B cell (primary cell): ENCODE measurements around the gene FUOM. TPM values are rescaled to one million over a fixed set of nuclear protein-coding genes. Genes with fewer than 3 reads are reported as not detected.

Experiments
- ATAC-seq: fragments of 200-7000 bp; cut with Tn5 transposase; one replicate; pipeline ENCODE4 v1.10.0; 2021; ENCODE audit warnings: low read depth, mild to moderate bottlenecking, moderate number of reproducible peaks, moderate library complexity
- CTCF ChIA-PET: fragments of 350-600 bp; sonication (Branson Sonifier 250); formaldehyde crosslinking; loops from one replicate; lab custom pipeline; 2021; ENCODE audit warnings: antibody characterized with exemption, inconsistent platforms; lab: Charles Lee
- POLR2A ChIA-PET: fragments of 350-600 bp; sonication (Branson Sonifier 250); formaldehyde crosslinking; loops from one replicate; lab custom pipeline; 2021; ENCODE audit warnings: antibody characterized with exemption; lab: Charles Lee
- DNase-seq: peaks from one replicate; pipeline ENCODE4 v3.0.0; 2013
- H2AFZ ChIP-seq: 2 replicates; pipeline ENCODE4 v1.6.1; 2012; ENCODE audit warnings: mild to moderate bottlenecking, low read depth, low read length; ENCODE audit not compliant: insufficient read depth, poor library complexity, severe bottlenecking
- H3K27ac ChIP-seq, 2 donors: 1 replicate in 1 of 2; 2 replicates in 1 of 2; pipeline ENCODE4 v1.5.1; 2012 to 2013; ENCODE audit warnings: low read length in 2 of 2, mild to moderate bottlenecking in 2 of 2, moderate library complexity in 1 of 2
- H3K27me3 ChIP-seq, 4 experiments: fragments of 200-600 bp in 1 of 4; sonication (generic) in 1 of 4; replicated peaks in 1 of 4; 1 replicate in 2 of 4; 2 replicates in 2 of 4; pipeline versions ENCODE4 v1.6.1 to v1.7.0; 2013 to 2016; ENCODE audit warnings: low read length in 3 of 4, mild to moderate bottlenecking in 2 of 4, mixed read lengths in 1 of 4, moderate library complexity in 1 of 4; ENCODE audit not compliant: insufficient read depth in 4 of 4, control insufficient read depth in 3 of 4; ENCODE audit errors: control extremely low read depth in 1 of 4
- H3K36me3 ChIP-seq, 2 experiments: replicated peaks in 1 of 2; 1 replicate in 1 of 2; 2 replicates in 1 of 2; pipeline versions ENCODE4 v1.6.1 to v1.7.1; 2013; ENCODE audit warnings: low read length in 1 of 2; ENCODE audit not compliant: insufficient read depth in 2 of 2, control insufficient read depth in 1 of 2; ENCODE audit errors: control extremely low read depth in 1 of 2, extremely low read depth in 1 of 2
- H3K4me1 ChIP-seq, 2 donors: fragments of 200-600 bp in 1 of 2; sonication (generic) in 1 of 2; 1 replicate in 1 of 2; 2 replicates in 1 of 2; pipeline versions ENCODE4 v1.5.1 to v1.6.1; 2013 to 2017; ENCODE audit warnings: low read length in 2 of 2; ENCODE audit not compliant: control insufficient read depth in 2 of 2, insufficient read depth in 2 of 2
- H3K4me2 ChIP-seq: replicated peaks from 2 replicates; pipeline ENCODE3; 2012; ENCODE audit warnings: mild to moderate bottlenecking, low read depth, low read length; ENCODE audit not compliant: poor library complexity, severe bottlenecking
- H3K4me3 ChIP-seq, 5 experiments: fragments of 200-600 bp in 1 of 5; sonication (generic) in 1 of 5; 1 replicate in 3 of 5; 2 replicates in 2 of 5; pipeline versions ENCODE4 v1.5.1 to v1.7.0; 2011 to 2016; ENCODE audit warnings: low read length in 4 of 5, mild to moderate bottlenecking in 4 of 5, low read depth in 2 of 5, control low read depth in 1 of 5, moderate library complexity in 1 of 5; ENCODE audit not compliant: insufficient read depth in 1 of 5; ENCODE audit errors: control extremely low read depth in 1 of 5, extremely low read depth in 1 of 5
- H3K79me2 ChIP-seq: fragments of 200-600 bp; sonication (generic); one replicate; pipeline ENCODE4 v1.6.0; 2016; ENCODE audit warnings: low read length; ENCODE audit not compliant: control insufficient read depth, insufficient read depth
- H3K9ac ChIP-seq: fragments of 200-600 bp; sonication (generic); 2 replicates; pipeline ENCODE4 v1.6.1; 2017; ENCODE audit warnings: mild to moderate bottlenecking, low read length, moderate library complexity
- H3K9me3 ChIP-seq, 3 donors: one replicate each; pipeline versions ENCODE4 v1.6.1 to v1.7.1; 2013; ENCODE audit warnings: low read length in 2 of 3; ENCODE audit not compliant: control insufficient read depth in 2 of 3, insufficient read depth in 1 of 3; ENCODE audit errors: control extremely low read depth in 1 of 3
- H4K20me1 ChIP-seq: 2 replicates; pipeline ENCODE4 v1.6.0; 2012; ENCODE audit warnings: mild to moderate bottlenecking, low read length; ENCODE audit not compliant: insufficient read depth, control insufficient read depth, poor library complexity, severe bottlenecking
- H3K27ac Mint-ChIP-seq: one replicate; pipeline ENCODE4 v1.8.0; 2021; ENCODE audit warnings: mixed read lengths
- H3K27me3 Mint-ChIP-seq: one replicate; pipeline ENCODE4 v1.8.0; 2021; ENCODE audit warnings: mixed read lengths
- H3K4me1 Mint-ChIP-seq: one replicate; pipeline ENCODE4 v1.8.0; 2021; ENCODE audit warnings: mixed read lengths
- H3K4me3 Mint-ChIP-seq: one replicate; pipeline ENCODE4 v1.8.0; 2021; ENCODE audit warnings: mixed read lengths
- H3K9me3 Mint-ChIP-seq: one replicate; pipeline ENCODE4 v1.8.0; 2022; ENCODE audit warnings: mixed read lengths; ENCODE audit not compliant: insufficient read depth
- EZH2 ChIP-seq: IDR thresholded peaks from 2 replicates; pipeline ENCODE4 v1.6.1; 2012; ENCODE audit warnings: borderline replicate concordance, low read depth, mild to moderate bottlenecking, moderate library complexity, low read length; ENCODE audit not compliant: insufficient read depth, poor library complexity, severe bottlenecking
- WGBS: methylation state at CpG from one replicate; pipeline ENCODE4 v1.1.5; 2013; ENCODE audit warnings: missing lambda C conversion rate; ENCODE audit not compliant: insufficient coverage; 5-methylcytosine and 5-hydroxymethylcytosine counted together
- intact Hi-C: fragments of 100-400 bp; cut with micrococcal nuclease; formaldehyde crosslinking; loops from one replicate; pipeline ENCODE4 v1.10.0; 2022
- polyA plus RNA-seq: library from polyadenylated mRNA; depleted of rRNA; stranded (reverse); fragments of >200 nt; gene quantifications from 2 replicates; pipeline ENCODE4 v1.2.3, GENCODE V29; 2012
- total RNA-seq, 2 donors: library from RNA; stranded (reverse); fragments of 120-200 nt in 1 of 2; gene quantifications; 1 replicate in 1 of 2; 2 replicates in 1 of 2; pipeline versions ENCODE4 v1.2.3 to v1.2.4, GENCODE V29; 2013 to 2022
- TF ChIP-seq, protein P1 (sequence below): fragments of 200-600 bp; IDR thresholded peaks from one replicate; pipeline ENCODE4 v1.8.0; 2022; ENCODE audit warnings: antibody characterized with exemption, mild to moderate bottlenecking

The FUOM gene
- total and polyA plus RNA-seq, 2 donors (not counting 1 experiment from before 2014, with no cell fraction given) = 23.8 to 30.7 TPM

DNA sequence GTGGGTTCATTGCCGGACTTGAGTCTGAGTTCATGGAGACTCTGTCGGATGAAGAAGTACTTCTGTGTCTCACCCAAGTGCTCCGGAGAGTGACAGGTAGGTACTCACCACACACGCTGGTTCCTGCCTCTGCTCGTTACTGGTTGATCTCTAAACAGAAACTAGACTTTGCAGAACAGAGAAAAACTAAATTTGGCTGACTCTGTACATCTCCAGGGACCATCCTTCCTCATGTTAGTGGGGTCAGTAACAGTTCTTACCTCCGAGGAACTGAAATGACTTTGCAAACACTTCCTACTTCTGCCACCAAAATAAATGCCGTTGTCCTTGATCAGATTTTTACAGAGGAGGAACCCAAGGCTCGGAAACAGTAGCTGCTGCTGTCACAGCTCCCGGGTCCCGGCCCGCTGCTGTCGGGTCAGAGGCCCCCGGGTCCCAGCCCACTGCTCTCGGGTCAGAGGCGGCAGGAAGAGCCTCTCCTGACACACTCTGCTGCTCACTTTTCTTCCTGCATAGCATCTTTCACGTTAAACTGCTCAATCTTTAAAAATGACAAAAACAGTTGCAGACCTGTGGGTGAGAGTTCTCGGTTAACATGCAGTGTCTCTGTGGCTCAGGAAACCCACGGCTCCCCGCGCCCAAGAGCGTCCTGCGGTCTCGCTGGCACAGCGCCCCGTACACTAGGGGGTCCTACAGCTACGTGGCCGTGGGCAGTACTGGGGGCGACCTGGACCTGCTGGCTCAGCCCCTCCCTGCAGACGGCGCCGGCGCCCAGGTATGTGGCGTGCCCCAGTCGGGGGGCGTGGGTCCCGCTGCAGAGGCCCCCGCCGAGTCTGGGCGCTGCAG lies 31.4 kb upstream of the FUOM start:
- Histone ChIP-seq H3K79me2 (peaks cover 28% of the 10 kb centered on the region), H3K4me3 (peak overlapping the region; percentile 42 to 63 (median 56)), H3K36me3 (peaks cover 0 to 12% of the 10 kb centered on the region in 2 experiments), H3K9me3 (no peaks in the 10 kb centered on the region), H2AFZ (peak overlapping the region; percentile 52), H3K4me2 (peak overlapping the region; percentile 83), H4K20me1 (peaks cover 5% of the 10 kb centered on the region), H3K27ac (peak overlapping the region; percentile 77 to 81), H3K4me1 (peaks cover 58 to 62% of the 10 kb centered on the region in 2 donors), H3K9ac (peak overlapping the region; percentile 62), H3K27me3 (no peaks in the 10 kb centered on the region)
- Mint-ChIP-seq H3K9me3 (no peaks in the 10 kb centered on the region), H3K27me3 (no peaks in the 10 kb centered on the region), H3K27ac (peak overlapping the region; percentile 92), H3K4me3 (peak overlapping the region; percentile 89), H3K4me1 (peaks cover 56% of the 10 kb centered on the region)
- CTCF ChIA-PET = interaction anchor here (1.2 to 2.0 kb wide), 3 partner anchors 11 to 130 kb away, joined by 3 to 7 read pairs (median 6); no protein-coding TSS in a partner anchor
- TF ChIP-seq, protein P1, sequence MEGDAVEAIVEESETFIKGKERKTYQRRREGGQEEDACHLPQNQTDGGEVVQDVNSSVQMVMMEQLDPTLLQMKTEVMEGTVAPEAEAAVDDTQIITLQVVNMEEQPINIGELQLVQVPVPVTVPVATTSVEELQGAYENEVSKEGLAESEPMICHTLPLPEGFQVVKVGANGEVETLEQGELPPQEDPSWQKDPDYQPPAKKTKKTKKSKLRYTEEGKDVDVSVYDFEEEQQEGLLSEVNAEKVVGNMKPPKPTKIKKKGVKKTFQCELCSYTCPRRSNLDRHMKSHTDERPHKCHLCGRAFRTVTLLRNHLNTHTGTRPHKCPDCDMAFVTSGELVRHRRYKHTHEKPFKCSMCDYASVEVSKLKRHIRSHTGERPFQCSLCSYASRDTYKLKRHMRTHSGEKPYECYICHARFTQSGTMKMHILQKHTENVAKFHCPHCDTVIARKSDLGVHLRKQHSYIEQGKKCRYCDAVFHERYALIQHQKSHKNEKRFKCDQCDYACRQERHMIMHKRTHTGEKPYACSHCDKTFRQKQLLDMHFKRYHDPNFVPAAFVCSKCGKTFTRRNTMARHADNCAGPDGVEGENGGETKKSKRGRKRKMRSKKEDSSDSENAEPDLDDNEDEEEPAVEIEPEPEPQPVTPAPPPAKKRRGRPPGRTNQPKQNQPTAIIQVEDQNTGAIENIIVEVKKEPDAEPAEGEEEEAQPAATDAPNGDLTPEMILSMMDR = no peak
- no peak for TF ChIP-seq EZH2
- POLR2A ChIA-PET = interaction anchor here (1.0 to 2.1 kb wide), 4 partner anchors 9 to 16 kb away, joined by 4 to 7 read pairs (median 4); partner anchors contain the start of genes ECHS1 and PAOX
- intact Hi-C loops = loop anchor here (1.0 kb wide), 4 partner anchors 10 to 128 kb away; partner anchors contain the start of genes ECHS1, FUOM and PAOX
- DNase-seq (peak; percentile 92), ATAC-seq (peak; percentile 83)
- under 1% methylated on average over 32 of the region's 39 CpGs for WGBS
